GM21526 (cell line): ENCODE data around the gene RICTOR.
"Not testable (repeated sequence)": the region's sequence is repeated elsewhere in the genome, so short reads cannot be mapped to it uniquely, and the experiment has no call there.

ENCODE experiments used
- ATAC-seq: cut with Tn5 transposase; IDR thresholded peaks from one replicate; pipeline ENCODE4 v1.9.1; 2021; ENCODE audit warnings: moderate library complexity; ENCODE audit not compliant: unreplicated experiment, low FRiP score

The RICTOR gene

GRCh38 chr5:39016587-39017275 lies 57.5 kb downstream of the RICTOR start:
- no peak for ATAC-seq

DNA sequence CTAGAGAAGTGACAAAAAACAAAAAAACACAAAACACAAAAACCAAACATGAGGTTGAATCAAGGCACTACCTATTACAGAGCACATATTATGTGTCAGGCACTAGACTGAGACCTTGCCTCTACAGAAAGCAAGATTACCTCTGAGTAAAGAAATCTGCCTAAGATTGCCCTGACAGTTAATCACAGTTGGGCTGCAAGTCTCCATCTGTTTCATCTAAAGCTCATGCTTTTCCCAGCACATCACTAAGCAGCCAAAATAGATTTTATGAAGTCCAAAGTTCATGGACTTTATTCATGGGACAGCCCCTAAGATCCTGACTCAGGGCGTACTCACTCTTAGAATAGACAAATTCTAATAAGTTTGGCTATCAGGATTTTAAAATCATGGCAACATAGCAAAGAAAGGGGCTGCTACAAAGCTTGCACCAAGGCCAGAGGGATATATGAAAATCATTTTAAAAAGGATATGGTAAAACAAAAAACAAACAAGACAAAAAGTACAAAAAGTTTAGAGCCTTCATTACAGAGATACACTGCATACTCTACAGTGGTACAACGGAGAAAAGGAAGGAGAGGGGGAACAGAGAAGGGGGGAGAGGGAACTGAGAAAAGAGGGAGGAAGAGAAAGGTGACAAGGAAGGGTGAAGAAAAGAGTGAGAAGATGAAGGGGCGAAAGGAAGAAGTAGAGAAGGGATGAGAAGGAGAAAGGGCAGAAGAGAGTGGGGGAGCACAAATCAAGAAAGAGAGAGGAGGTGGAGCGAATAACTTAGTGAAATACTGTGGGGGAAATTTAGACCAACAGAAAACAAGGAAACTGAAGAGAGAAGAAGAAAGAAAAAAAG lies 58.2 kb downstream of the RICTOR start:
- no peak for ATAC-seq

GRCh38 chr5:39014561-39014960 lies 59.6 kb downstream of the RICTOR start:
- ATAC-seq: no peak

- no peak for ATAC-seq
These were observed 60.3 kb downstream of the RICTOR start for GRCh38 chr5:39013938-39014337.

- not testable (repeated sequence) for ATAC-seq
These were observed 63.2 kb downstream of the RICTOR start for GRCh38 chr5:39010958-39011357.

DNA sequence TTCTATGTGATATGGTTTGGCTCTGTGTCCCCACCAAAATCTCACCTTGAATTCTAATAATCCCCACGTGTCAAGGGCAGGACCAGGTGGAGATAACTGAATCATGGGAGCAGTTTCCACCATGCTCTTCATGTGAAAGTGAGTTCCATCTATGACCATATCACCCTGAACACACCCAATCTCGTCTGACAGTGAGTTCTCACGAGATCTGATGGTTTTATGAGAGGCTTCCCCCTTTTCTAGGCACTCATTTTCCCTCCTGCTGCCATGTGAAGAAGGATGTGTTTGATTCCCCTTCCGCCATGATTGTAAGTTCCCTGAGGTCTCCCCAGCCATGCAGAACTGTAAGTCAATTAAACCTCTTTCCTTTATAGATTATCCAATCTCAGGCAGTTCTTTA lies 64.2 kb downstream of the RICTOR start:
- ATAC-seq: no peak

- no peak for ATAC-seq
These were observed 64.9 kb downstream of the RICTOR start for GRCh38 chr5:39009280-39009679.

DNA sequence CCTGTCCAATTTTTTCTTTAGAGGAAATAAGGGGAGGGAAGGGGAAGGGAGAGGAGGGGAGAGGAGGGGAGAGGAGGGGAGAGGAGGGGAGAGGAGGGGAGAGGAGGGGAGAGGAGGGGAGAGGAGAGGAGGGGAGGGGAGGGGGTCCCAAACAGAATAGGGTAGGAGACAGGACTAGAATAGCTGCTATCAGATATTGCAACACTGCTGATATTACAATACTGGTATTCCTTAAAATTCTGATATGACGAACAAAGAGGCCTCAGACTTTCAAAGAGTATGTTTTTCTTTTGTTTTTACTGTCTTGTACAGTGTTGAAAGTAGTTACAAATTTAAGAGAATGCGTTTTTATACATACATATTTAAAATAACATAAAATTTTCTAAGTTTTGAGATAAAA lies 67.5 kb downstream of the RICTOR start:
- no peak for ATAC-seq

DNA sequence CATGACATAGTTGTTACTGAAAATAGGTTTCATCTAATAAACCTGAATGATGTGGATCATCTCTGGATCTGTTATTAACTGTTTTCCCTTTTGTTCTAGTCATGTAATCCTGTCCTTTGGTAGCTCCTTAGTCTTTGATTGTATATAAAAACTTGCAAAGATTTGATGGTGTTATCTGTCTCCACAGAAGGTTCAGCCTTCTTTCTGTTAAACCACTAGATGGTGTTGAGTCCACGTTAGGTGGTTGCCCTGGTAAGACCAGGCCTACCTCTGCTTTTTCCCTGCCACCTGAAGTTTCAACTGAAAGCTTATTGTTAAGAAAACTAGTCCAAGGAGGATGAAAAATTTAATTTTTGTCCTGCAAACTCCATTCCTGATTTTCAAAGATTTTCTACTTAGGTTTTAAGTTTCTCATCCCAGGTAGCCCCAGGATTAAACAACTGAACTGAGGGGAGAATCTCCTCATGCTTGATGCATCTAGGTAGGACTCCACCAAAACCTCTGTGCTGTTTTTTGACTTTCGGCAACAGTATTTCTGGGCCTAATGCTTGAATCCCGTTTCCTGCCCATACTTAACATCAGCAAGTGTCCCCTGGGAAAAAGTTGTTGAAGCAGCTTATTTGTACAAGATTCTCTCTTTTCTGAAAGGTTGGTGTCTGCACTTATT lies 68.5 kb downstream of the RICTOR start:
- no peak for ATAC-seq

- no peak for ATAC-seq
These were observed 72.5 kb downstream of the RICTOR start for GRCh38 chr5:39001683-39002082.

GRCh38 chr5:38999037-38999436 lies 75.2 kb downstream of the RICTOR start:
- no peak for ATAC-seq

- no peak for ATAC-seq
These were observed 76.6 kb downstream of the RICTOR start for GRCh38 chr5:38997591-38997990.

- no peak for ATAC-seq
These were observed 78.1 kb downstream of the RICTOR start for GRCh38 chr5:38996123-38996522.

GRCh38 chr5:38994324-38994927 lies 79.8 kb downstream of the RICTOR start:
- no peak for ATAC-seq

DNA sequence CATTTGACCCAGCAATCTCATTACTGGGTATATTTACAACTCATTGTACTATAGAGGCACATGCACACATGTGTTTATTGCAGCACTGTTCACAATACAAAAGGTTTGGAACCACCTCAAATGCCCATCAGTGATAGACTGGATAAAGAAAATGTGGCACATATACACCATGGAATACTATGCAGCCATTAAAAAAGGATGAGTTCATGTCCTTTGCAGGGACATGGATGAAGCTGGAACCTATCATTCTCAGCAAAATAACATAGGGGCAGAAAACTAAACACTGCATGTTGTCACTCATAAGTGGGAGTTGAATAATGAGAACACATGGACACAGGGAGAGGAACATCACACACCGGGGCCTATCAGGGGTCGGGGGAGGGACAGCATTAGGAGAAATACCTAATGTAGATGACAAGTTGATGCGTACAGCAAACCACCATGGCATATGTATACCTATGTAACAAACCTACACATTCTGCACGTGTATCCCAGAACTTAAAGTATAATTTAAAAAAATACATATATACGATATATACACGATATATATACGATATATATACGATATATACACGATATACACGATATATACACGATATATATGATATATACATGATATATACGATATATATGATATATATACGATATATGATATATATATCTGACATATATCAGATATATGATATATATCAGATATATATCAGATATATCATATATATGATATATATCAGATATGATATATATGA lies 84.1 kb downstream of the RICTOR start:
- ATAC-seq: not testable (repeated sequence)

GRCh38 chr5:38985909-38986452 lies 88.2 kb downstream of the RICTOR start:
- ATAC-seq: no peak

DNA sequence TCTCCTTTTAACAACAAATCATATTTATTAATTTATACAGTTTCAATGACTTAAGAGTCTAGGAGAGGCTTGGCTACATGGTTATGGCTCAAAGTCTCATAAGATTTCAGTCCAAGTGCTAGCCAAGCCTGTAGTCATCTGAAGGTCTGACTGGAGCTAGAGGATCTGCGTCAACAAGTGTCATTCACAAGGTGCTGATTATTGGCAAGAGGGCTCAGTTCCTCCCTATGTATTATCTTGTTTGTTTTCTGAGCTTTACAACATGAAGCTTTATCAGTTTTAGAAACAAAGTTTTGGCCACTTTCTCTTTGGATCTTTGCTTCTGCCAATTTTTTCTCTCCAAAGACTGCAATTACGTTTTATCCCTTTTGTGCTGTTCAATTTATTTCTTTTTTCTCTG lies 94.7 kb downstream of the RICTOR start:
- ATAC-seq: no peak

DNA sequence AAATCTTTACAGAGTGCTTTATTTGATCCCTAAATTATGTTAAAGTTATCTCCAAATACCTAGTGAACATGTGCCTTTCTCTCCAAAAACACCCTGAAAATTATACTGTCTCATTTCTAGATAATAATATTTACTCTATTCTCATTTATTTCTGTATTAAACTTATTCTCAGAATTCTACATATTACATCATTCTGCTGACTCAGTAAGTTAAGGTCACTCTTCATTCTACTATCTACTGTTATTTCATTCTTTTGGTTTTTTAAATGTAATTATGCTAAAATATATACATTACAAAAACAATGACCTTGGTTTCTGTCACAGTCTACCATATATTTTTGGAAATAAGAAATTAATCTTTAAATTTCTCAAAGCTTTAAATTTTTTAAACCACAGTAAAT lies 96.2 kb downstream of the RICTOR start:
- no peak for ATAC-seq

DNA sequence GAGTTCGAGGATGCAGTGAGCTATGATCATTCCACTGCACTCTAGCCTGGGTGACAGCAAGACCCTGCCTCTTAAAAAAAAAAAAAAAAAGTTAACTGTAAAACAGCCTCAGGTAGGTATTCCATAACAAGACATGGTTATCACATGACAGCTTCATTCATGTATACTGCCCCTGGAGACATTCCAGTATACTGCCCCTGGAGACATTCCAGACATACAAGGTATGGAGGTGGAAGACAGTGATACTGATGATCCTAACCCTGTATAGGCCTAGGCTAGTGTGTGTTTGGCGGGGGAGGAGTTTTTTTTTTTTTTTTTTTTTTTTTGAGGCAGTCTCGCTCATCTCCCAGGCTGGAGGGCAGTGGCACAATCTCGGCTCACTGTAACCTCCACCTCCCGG lies 105.5 kb downstream of the RICTOR start:
- ATAC-seq: no peak

DNA sequence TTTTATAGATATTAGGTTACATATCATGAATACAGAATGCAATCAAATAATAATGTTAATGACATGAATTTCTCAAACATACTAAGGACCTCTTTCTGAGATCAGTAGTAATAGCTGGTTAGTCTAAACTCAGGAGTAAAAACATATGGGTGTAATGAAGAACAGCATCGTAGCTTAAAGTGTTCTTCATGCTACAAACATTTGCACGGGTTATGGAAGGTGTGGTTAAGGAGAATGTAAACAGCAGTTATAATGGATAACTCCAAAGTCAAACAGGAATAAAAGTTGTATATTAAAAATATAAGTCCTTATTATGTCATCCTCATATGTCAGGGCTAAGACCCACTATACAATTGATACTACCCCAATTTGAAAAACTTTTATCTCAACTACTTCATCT lies 112.5 kb downstream of the RICTOR start:
- ATAC-seq: no peak
